Measurements from ENCODE around the gene XAGE1A. TPM values are rescaled to one million over a fixed set of nuclear protein-coding genes. Genes with fewer than 3 reads are reported as not detected.
"Not testable (repeated sequence)": the region's sequence is repeated elsewhere in the genome, so short reads cannot be mapped to it uniquely, and the experiment has no call there.

Gene XAGE1A
- total RNA-seq, 1 experiment from 2014 or later = not detected

DNA sequence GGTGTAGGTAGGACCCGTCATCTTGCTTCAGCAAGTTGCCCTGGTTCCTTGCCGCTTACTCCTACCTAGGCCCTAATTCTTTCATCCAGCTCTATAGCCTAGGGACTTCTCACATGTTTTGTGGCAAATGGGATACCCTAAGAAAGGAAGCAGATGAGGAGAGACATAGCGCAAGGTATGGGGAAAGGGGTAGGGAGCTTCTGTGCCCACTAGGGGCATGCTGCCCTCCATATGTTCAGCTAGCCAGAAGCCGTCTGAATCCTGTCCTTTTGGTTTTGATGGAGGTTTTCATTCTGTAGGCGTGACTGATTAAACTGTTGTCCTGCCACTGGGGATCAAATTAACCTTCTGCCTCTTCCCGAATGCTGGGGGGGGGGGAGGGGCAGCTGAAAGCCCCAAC lies 15.5 kb downstream of the XAGE1A start:
- H4K20me1 ChIP-seq (ENCODE audit: insufficient read depth, low read depth, low read length); H2AFZ ChIP-seq (ENCODE audit: low read length); H3K79me2 ChIP-seq (ENCODE audit: low read length); H3K27me3 ChIP-seq (ENCODE audit: low read length); H3K4me1 ChIP-seq (ENCODE audit: low read length); H3K4me2 ChIP-seq (ENCODE audit: low read depth, low read length, poor library complexity, severe bottlenecking); H3K9me3 ChIP-seq (ENCODE audit: low read length); H3K9me2 ChIP-seq (replicated peaks; ENCODE audit: insufficient read depth, low read length); H3K36me3 ChIP-seq (ENCODE audit: insufficient read depth, low read length); H3K4me3 ChIP-seq (ENCODE audit: low read length); H3K27ac ChIP-seq (ENCODE audit: low read length); H3K9ac ChIP-seq (ENCODE audit: low read length); DNase-seq: not testable (repeated sequence)

DNA sequence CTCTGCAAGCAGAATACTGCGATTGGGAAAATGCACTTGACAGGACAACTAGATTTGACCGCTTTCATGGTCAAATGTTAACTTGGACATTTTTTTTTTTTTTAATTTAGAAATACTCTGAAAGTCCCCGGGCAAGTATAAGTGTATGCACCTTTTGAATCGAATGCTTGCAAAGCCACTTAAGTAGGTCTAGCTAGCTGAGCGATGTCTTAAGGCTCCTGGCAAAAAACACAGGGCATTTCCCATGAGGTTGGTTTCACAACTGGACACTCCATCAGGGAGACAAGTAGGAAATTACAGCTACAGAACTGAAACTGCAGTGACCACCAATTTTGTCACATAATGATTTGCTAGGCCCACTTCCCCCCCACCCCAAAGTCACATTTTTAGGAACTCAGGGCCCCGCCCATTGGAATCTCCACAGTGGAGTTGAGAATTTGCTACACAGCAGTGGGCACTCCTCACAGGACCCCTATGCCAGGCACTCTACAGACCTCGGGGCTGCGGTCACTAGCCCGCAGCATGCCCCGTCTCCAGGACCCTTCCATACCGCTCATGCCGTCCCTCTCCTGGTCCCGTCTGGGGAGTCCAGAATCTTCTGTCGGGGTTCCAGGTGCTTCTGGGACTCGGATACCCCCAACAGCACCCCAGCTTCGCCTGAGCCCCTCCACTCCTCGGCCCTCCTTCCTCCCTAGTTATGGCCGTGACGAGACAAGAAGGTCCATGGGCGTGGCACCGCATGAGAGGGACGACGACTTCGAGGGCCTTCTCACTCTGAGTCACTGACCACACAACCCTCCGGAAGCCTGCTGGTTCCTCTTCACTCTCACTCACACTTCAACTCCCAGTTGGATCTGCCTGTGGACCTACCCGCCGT lies 20.7 kb downstream of the XAGE1A start:
- not testable (repeated sequence) for H3K36me3 ChIP-seq (ENCODE audit: insufficient read depth, low read length); H3K79me2 ChIP-seq (ENCODE audit: low read length); H2AFZ ChIP-seq (ENCODE audit: low read length); H3K27me3 ChIP-seq (ENCODE audit: low read length); H3K27ac ChIP-seq (ENCODE audit: low read length); H3K9me3 ChIP-seq (ENCODE audit: low read length); DNase-seq; H3K4me2 ChIP-seq (ENCODE audit: low read depth, low read length, poor library complexity, severe bottlenecking); H3K4me1 ChIP-seq (ENCODE audit: low read length); H3K4me3 ChIP-seq (ENCODE audit: low read length); H4K20me1 ChIP-seq (ENCODE audit: insufficient read depth, low read depth, low read length); H3K9ac ChIP-seq (ENCODE audit: low read length); H3K9me2 ChIP-seq (replicated peaks; ENCODE audit: insufficient read depth, low read length)

DNA sequence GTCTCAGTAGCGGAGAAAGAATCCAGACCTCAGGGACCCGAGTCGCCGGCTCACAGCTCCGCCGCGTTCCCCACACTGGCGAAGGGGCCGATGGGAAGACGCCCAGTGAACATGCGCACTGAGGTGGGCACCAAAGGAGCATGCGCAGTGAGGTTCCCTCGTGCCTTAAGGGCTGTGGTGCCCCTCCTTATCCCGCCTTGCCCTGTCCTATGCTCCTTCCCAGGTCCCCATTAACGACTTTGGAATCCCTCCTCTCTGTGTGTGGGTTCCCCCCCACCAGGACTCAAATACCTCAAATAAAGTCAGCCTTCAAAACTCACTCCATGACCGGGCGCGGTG lies 21.3 kb downstream of the XAGE1A start, which contains the start of gene XAGE1B:
XAGE1B (minus strand) TSS at position 77 of the 339 bp plus-strand sequence. CDS start 1,536 bp downstream, outside the sequence.
- H3K27ac ChIP-seq (ENCODE audit: low read length); H4K20me1 ChIP-seq (ENCODE audit: insufficient read depth, low read depth, low read length); H3K36me3 ChIP-seq (ENCODE audit: insufficient read depth, low read length); DNase-seq; H3K4me2 ChIP-seq (ENCODE audit: low read depth, low read length, poor library complexity, severe bottlenecking); H3K4me1 ChIP-seq (ENCODE audit: low read length); H3K9me3 ChIP-seq (ENCODE audit: low read length); H3K27me3 ChIP-seq (ENCODE audit: low read length); H3K9me2 ChIP-seq (replicated peaks; ENCODE audit: insufficient read depth, low read length); H3K4me3 ChIP-seq (ENCODE audit: low read length); H3K9ac ChIP-seq (ENCODE audit: low read length); H3K79me2 ChIP-seq (ENCODE audit: low read length); H2AFZ ChIP-seq (ENCODE audit: low read length): not testable (repeated sequence)

DNA sequence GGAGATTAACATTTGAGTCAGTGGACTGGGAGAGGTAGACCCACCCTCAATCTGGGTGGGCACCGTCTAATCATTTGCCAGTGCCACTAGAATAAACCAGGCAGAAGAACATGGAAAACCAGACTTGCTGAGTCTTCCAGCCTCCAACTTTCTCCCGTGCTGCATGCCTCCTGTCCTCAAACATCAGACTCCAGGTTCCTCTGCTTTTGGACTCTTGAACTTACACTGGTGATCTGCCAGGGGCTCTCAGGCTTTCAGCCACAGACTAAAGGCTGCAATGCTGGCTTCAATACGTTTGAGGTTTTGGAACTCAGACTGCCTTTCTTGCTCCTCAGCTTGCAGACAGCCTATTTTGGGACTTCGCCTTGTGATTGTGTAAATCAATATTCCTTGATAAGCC lies 45.4 kb downstream of the XAGE1A start:
- not testable (repeated sequence) for H3K9me2 ChIP-seq (replicated peaks; ENCODE audit: insufficient read depth, low read length); H3K9ac ChIP-seq (ENCODE audit: low read length); DNase-seq; H3K4me2 ChIP-seq (ENCODE audit: low read depth, low read length, poor library complexity, severe bottlenecking); H3K79me2 ChIP-seq (ENCODE audit: low read length); H3K4me1 ChIP-seq (ENCODE audit: low read length); H3K36me3 ChIP-seq (ENCODE audit: insufficient read depth, low read length); H3K27me3 ChIP-seq (ENCODE audit: low read length); H3K9me3 ChIP-seq (ENCODE audit: low read length); H3K27ac ChIP-seq (ENCODE audit: low read length); H2AFZ ChIP-seq (ENCODE audit: low read length); H4K20me1 ChIP-seq (ENCODE audit: insufficient read depth, low read depth, low read length); H3K4me3 ChIP-seq (ENCODE audit: low read length)

DNA sequence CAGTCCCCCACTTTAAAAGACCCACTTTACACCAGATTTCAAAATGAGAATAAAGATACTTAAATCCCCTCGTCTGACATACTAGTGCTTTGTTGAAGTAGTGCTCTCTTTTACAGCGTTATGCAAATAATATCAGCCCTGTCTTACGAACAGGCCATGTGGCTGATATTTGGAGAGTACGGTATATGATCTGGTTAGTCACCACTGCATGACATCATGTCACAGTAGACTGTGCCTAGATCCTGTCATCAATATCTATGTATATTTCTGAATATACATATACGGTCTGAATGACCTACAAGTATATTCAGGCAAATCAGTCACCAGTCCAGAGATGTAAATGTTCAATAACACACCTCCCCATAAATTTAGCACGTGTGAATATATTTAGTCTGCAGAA lies 46.7 kb downstream of the XAGE1A start:
- H3K79me2 ChIP-seq (ENCODE audit: low read length) = no peaks in the 10 kb centered on the region
- H3K9ac ChIP-seq (ENCODE audit: low read length) = no peak overlapping the region
- H3K4me3 ChIP-seq (ENCODE audit: low read length) = no peak overlapping the region
- H3K27ac ChIP-seq (ENCODE audit: low read length) = no peak overlapping the region
- H2AFZ ChIP-seq (ENCODE audit: low read length) = no peak overlapping the region
- H4K20me1 ChIP-seq (ENCODE audit: insufficient read depth, low read depth, low read length) = no peaks in the 10 kb centered on the region
- H3K4me1 ChIP-seq (ENCODE audit: low read length) = no peaks in the 10 kb centered on the region
- no peaks in the 10 kb centered on the region for H3K27me3 ChIP-seq (ENCODE audit: low read length)
- no peak overlapping the region for H3K4me2 ChIP-seq (ENCODE audit: low read depth, low read length, poor library complexity, severe bottlenecking)
- H3K9me2 ChIP-seq (replicated peaks; ENCODE audit: insufficient read depth, low read length) = no peaks in the 10 kb centered on the region
- DNase-seq = no peak
- no peaks in the 10 kb centered on the region for H3K9me3 ChIP-seq (ENCODE audit: low read length)
- H3K36me3 ChIP-seq (ENCODE audit: insufficient read depth, low read length) = no peaks in the 10 kb centered on the region

DNA sequence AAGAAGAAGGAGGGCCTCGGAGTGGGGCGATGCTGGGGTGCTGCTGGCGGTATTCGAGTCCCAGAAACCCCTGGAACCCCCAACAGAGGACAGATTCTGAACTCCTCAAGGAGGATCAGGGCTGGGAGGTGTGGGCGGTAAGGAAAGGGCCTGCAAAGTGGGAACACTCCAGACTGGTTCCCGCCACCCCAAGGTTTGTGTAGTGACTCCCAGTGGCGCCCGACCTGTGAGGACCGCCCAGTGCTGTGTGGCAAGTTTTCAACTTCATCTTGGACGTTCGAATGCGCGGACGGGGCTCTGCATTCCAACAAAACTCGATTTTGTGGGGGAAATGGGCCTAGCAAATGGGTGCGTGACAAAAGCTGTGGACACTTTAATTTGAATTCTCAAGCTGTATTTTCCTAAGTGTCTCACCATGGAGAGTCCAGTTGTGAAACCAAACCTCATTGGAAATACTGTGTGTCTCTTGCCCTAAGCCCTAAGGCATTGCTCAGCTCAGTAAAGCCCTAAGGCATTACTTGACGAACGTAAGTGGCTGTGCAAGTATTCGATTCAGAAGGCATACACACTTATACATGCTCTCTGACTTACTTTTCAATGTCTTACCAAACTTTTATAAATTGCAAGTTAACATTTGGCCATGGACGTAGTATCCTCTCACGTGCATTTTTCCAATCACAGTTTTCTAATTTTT lies 48.7 kb downstream of the XAGE1A start:
- no peak for DNase-seq
- Histone ChIP-seq H3K4me2 (ENCODE audit: low read depth, low read length, poor library complexity, severe bottlenecking) (no peak overlapping the region), H3K9me2 (replicated peaks; ENCODE audit: insufficient read depth, low read length) (no peaks in the 10 kb centered on the region), H3K27me3 (ENCODE audit: low read length) (no peaks in the 10 kb centered on the region), H3K27ac (ENCODE audit: low read length) (no peak overlapping the region), H3K4me1 (ENCODE audit: low read length) (no peaks in the 10 kb centered on the region), H4K20me1 (ENCODE audit: insufficient read depth, low read depth, low read length) (no peaks in the 10 kb centered on the region), H3K9me3 (ENCODE audit: low read length) (no peaks in the 10 kb centered on the region), H2AFZ (ENCODE audit: low read length) (no peak overlapping the region), H3K9ac (ENCODE audit: low read length) (no peak overlapping the region), H3K4me3 (ENCODE audit: low read length) (no peak overlapping the region), H3K36me3 (ENCODE audit: insufficient read depth, low read length) (no peaks in the 10 kb centered on the region), H3K79me2 (ENCODE audit: low read length) (no peaks in the 10 kb centered on the region)

DNA sequence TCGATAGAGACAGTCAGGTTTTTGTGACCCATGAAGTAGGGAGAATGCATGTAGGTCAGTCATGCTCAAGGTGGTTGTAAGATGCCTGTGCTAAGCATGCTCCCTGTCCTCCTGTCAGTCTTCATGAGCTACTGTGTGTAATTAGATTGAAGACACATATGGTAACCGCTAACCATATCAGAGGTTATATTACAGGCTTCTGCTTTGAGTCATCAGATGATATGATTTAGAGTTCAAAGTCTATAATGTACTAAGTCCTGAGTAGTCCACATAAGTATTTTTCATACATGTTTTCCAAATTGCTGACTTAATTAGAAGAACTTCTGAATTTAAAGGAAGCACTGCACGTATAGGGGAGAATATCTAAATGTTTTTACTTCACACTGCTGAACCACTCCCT lies 53.2 kb downstream of the XAGE1A start:
- not testable (repeated sequence) for H3K4me3 ChIP-seq (ENCODE audit: low read length); H4K20me1 ChIP-seq (ENCODE audit: insufficient read depth, low read depth, low read length); H3K79me2 ChIP-seq (ENCODE audit: low read length); DNase-seq; H2AFZ ChIP-seq (ENCODE audit: low read length); H3K9me2 ChIP-seq (replicated peaks; ENCODE audit: insufficient read depth, low read length); H3K4me2 ChIP-seq (ENCODE audit: low read depth, low read length, poor library complexity, severe bottlenecking); H3K36me3 ChIP-seq (ENCODE audit: insufficient read depth, low read length); H3K9ac ChIP-seq (ENCODE audit: low read length); H3K9me3 ChIP-seq (ENCODE audit: low read length); H3K27me3 ChIP-seq (ENCODE audit: low read length); H3K4me1 ChIP-seq (ENCODE audit: low read length); H3K27ac ChIP-seq (ENCODE audit: low read length)

Data from Karpas-422 (cell line).